Activated B cell treated with CpG ODN at 0.5 μM for 24 hours (primary cell): ENCODE data around the gene MRPL46. TPM values are rescaled to one million over a fixed set of nuclear protein-coding genes. Genes with fewer than 3 reads are reported as not detected.

Experiments used
- ATAC-seq: fragments of 200-7000 bp; cut with Tn5 transposase; one replicate; pipeline ENCODE4 v1.10.0; 2021; ENCODE audit warnings: low read depth, mild to moderate bottlenecking, moderate library complexity
- CTCF ChIA-PET: fragments of 350-600 bp; sonication (Branson Sonifier 250); formaldehyde crosslinking; loops from one replicate; lab custom pipeline; 2021; ENCODE audit warnings: antibody characterized with exemption; lab: Charles Lee
- POLR2A ChIA-PET: fragments of 350-600 bp; sonication (Branson Sonifier 250); formaldehyde crosslinking; loops from one replicate; lab custom pipeline; 2021; ENCODE audit warnings: antibody characterized with exemption; lab: Charles Lee
- DNase-seq: peaks from one replicate; pipeline ENCODE4 v3.0.0; 2022
- H3K27ac Mint-ChIP-seq: one replicate; pipeline ENCODE4 v1.8.0; 2020; ENCODE audit warnings: mixed read lengths
- H3K27me3 Mint-ChIP-seq: one replicate; pipeline ENCODE4 v1.8.0; 2021; ENCODE audit warnings: mixed read lengths
- H3K36me3 Mint-ChIP-seq: one replicate; pipeline ENCODE4 v1.8.0; 2021; ENCODE audit warnings: low read depth, mixed read lengths
- H3K4me1 Mint-ChIP-seq: one replicate; pipeline ENCODE4 v1.8.0; 2021; ENCODE audit warnings: mixed read lengths
- H3K4me3 Mint-ChIP-seq: one replicate; pipeline ENCODE4 v1.8.0; 2020; ENCODE audit warnings: mild to moderate bottlenecking, mixed read lengths
- H3K9me3 Mint-ChIP-seq: one replicate; pipeline ENCODE4 v1.8.0; 2020; ENCODE audit warnings: mixed read lengths
- CTCF ChIP-seq: fragments of 200-600 bp; IDR thresholded peaks from one replicate; pipeline ENCODE4 v1.8.0; 2022; ENCODE audit warnings: antibody characterized with exemption, mild to moderate bottlenecking
- intact Hi-C: fragments of 100-400 bp; cut with micrococcal nuclease; formaldehyde crosslinking; loops from one replicate; pipeline ENCODE4 v1.15.1; 2024
- total RNA-seq: library from RNA; stranded (reverse); gene quantifications from 2 replicates; pipeline ENCODE4 v1.2.3, GENCODE V29; 2022

Gene MRPL46
- total RNA-seq, 1 donor from 2014 or later, result 31.2 TPM

GRCh38 chr15:88498996-88499395, 31.8 kb upstream of the MRPL46 start:
- Mint-ChIP-seq H3K27ac (no peak overlapping the region), H3K4me3 (no peak overlapping the region), H3K36me3 (peaks cover 12% of the 10 kb centered on the region), H3K9me3 (no peaks in the 10 kb centered on the region), H3K27me3 (no peaks in the 10 kb centered on the region), H3K4me1 (no peaks in the 10 kb centered on the region)
- POLR2A ChIA-PET, result no interaction called here
- ATAC-seq, result no peak
- no peak for DNase-seq
- intact Hi-C loops, result no loop called here
- CTCF ChIA-PET, result no interaction called here
- no peak for TF ChIP-seq CTCF

GRCh38 chr15:88497109-88497765, 30.0 kb upstream of the MRPL46 start:
- H3K4me3 Mint-ChIP-seq, result no peak overlapping the region
- ATAC-seq, result no peak
- ChIA-PET CTCF (no interaction called here), POLR2A (no interaction called here)
- no peak for TF ChIP-seq CTCF
- H3K27me3 Mint-ChIP-seq, result no peaks in the 10 kb centered on the region
- no peaks in the 10 kb centered on the region for H3K9me3 Mint-ChIP-seq
- DNase-seq, result no peak
- H3K4me1 Mint-ChIP-seq, result no peaks in the 10 kb centered on the region
- intact Hi-C loops, result no loop called here
- H3K36me3 Mint-ChIP-seq, result peaks cover 6% of the 10 kb centered on the region
- no peak overlapping the region for H3K27ac Mint-ChIP-seq

GRCh38 chr15:88493844-88494243, 26.7 kb upstream of the MRPL46 start:
- no peak for ATAC-seq

GRCh38 chr15:88491158-88491557, 24.0 kb upstream of the MRPL46 start:
- H3K27me3 Mint-ChIP-seq, result no peaks in the 10 kb centered on the region
- no peak for DNase-seq
- ChIA-PET POLR2A (no interaction called here), CTCF (no interaction called here)
- no peaks in the 10 kb centered on the region for H3K4me1 Mint-ChIP-seq
- no peak for ATAC-seq
- H3K4me3 Mint-ChIP-seq, result no peak overlapping the region
- no peak overlapping the region for H3K27ac Mint-ChIP-seq
- H3K9me3 Mint-ChIP-seq, result no peaks in the 10 kb centered on the region
- TF ChIP-seq CTCF, result no peak
- peaks cover 2% of the 10 kb centered on the region for H3K36me3 Mint-ChIP-seq
- intact Hi-C loops, result no loop called here

More at GRCh38 chr15:88493844-88494243, 26.7 kb upstream of the MRPL46 start:
- no peaks in the 10 kb centered on the region for H3K27me3 Mint-ChIP-seq
- no peaks in the 10 kb centered on the region for H3K9me3 Mint-ChIP-seq
- no peak for TF ChIP-seq CTCF
- peaks cover 2% of the 10 kb centered on the region for H3K36me3 Mint-ChIP-seq
- H3K4me1 Mint-ChIP-seq, result no peaks in the 10 kb centered on the region
- ChIA-PET POLR2A (no interaction called here), CTCF (no interaction called here)
- DNase-seq, result no peak
- H3K4me3 Mint-ChIP-seq, result no peak overlapping the region
- no peak overlapping the region for H3K27ac Mint-ChIP-seq
- intact Hi-C loops, result no loop called here

- CTCF ChIA-PET, result no interaction called here
- Mint-ChIP-seq H3K4me3 (no peak overlapping the region), H3K36me3 (peaks cover 2% of the 10 kb centered on the region), H3K9me3 (no peaks in the 10 kb centered on the region), H3K27ac (no peak overlapping the region), H3K4me1 (no peaks in the 10 kb centered on the region), H3K27me3 (no peaks in the 10 kb centered on the region)
- intact Hi-C loops, result no loop called here
- ATAC-seq (no peak), DNase-seq (no peak)
- POLR2A ChIA-PET, result no interaction called here
- TF ChIP-seq CTCF, result no peak
These were observed 22.8 kb upstream of the MRPL46 start for GRCh38 chr15:88490036-88490435.
